SK-N-SH (cell line): ENCODE measurements around the gene IGFL1. TPM values are rescaled to one million over a fixed set of nuclear protein-coding genes. Genes with fewer than 3 reads are reported as not detected.

Experiments used
- CTCF ChIA-PET: fragments of 300-600, 350-600 bp; formaldehyde crosslinking; extraction: SDS; loops from one replicate; lab custom pipeline; 2021; lab: Yijun Ruan, JAX
- POLR2A ChIA-PET: fragments of 350-600 bp; sonication (Branson Sonifier 250); formaldehyde crosslinking; extraction: SDS; loops from one replicate; lab custom pipeline; 2020; ENCODE audit warnings: antibody characterized with exemption, inconsistent platforms; lab: Yijun Ruan, JAX
- DNase-seq: peaks from one replicate; pipeline ENCODE4 v3.0.0; 2012
- H2AFZ ChIP-seq: fragments of 200-600 bp; sonication (generic); 2 replicates; pipeline ENCODE4 v1.8.1; 2016; ENCODE audit warnings: antibody characterized with exemption, mild to moderate bottlenecking, low read depth
- H3F3A ChIP-seq: fragments of 200-600 bp; sonication (generic); replicated peaks from 2 replicates; pipeline ENCODE3; 2016; ENCODE audit warnings: antibody characterized with exemption, mild to moderate bottlenecking; ENCODE audit not compliant: insufficient read depth
- H3K27ac ChIP-seq, 2 experiments: fragments of 200-500 bp in 1 of 2; fragments of 200-600 bp in 1 of 2; sonication (Bioruptor generic) in 1 of 2; sonication (generic), shearing (Covaris generic) in 1 of 2; 2 replicates each; pipeline versions ENCODE4 v1.5.1 to v1.6.1; 2014 to 2016; ENCODE audit warnings: low read depth in 2 of 2, inconsistent platforms in 1 of 2, low read length in 1 of 2, mild to moderate bottlenecking in 1 of 2, mixed read lengths in 1 of 2
- H3K27me3 ChIP-seq: fragments of 200-600 bp; sonication (generic), shearing (Covaris generic); 2 replicates; pipeline ENCODE4 v1.6.1; 2016; ENCODE audit warnings: mixed run types; ENCODE audit not compliant: insufficient read depth
- H3K36me3 ChIP-seq, 2 experiments: fragments of 200-500 bp in 1 of 2; fragments of 200-600 bp in 1 of 2; sonication (Bioruptor generic) in 1 of 2; sonication (generic) in 1 of 2; replicated peaks in 1 of 2; 2 replicates each; pipeline versions ENCODE3 to v1.5.1; 2014 to 2016; ENCODE audit warnings: low read length in 1 of 2, mild to moderate bottlenecking in 1 of 2; ENCODE audit not compliant: insufficient read depth in 2 of 2, control insufficient read depth in 1 of 2
- H3K4me1 ChIP-seq, 2 experiments: fragments of 200-500 bp in 1 of 2; fragments of 200-600 bp in 1 of 2; sonication (Bioruptor generic) in 1 of 2; sonication (generic), shearing (Covaris generic) in 1 of 2; 2 replicates each; pipeline versions ENCODE4 v1.5.1 to v1.6.1; 2014 to 2016; ENCODE audit warnings: low read depth in 1 of 2, low read length in 1 of 2, mixed run types in 1 of 2; ENCODE audit not compliant: insufficient read depth in 2 of 2, control insufficient read depth in 1 of 2
- H3K4me2 ChIP-seq: fragments of 200-600 bp; sonication (generic), shearing (Covaris generic); 2 replicates; pipeline ENCODE4 v1.6.1; 2017; ENCODE audit warnings: mixed run types
- H3K4me3 ChIP-seq, 2 experiments: fragments of 200-500 bp in 1 of 2; fragments of 200-600 bp in 1 of 2; sonication (Bioruptor generic) in 1 of 2; sonication (generic), shearing (Covaris generic) in 1 of 2; 2 replicates each; pipeline versions ENCODE4 v1.5.1 to v1.8.1; 2014 to 2016; ENCODE audit warnings: low read depth in 2 of 2, inconsistent platforms in 1 of 2, low read length in 1 of 2, mild to moderate bottlenecking in 1 of 2, mixed read lengths in 1 of 2, moderate library complexity in 1 of 2
- H3K79me2 ChIP-seq: fragments of 200-600 bp; sonication (generic); 2 replicates; pipeline ENCODE4 v1.8.1; 2017; ENCODE audit warnings: mild to moderate bottlenecking; ENCODE audit not compliant: insufficient read depth
- H3K9ac ChIP-seq: fragments of 200-600 bp; sonication (generic); 2 replicates; pipeline ENCODE4 v1.6.1; 2017; ENCODE audit warnings: mixed run types
- H3K9me2 ChIP-seq: fragments of 200-600 bp; sonication (generic); 2 replicates; pipeline ENCODE4 v1.6.1; 2017; ENCODE audit warnings: mixed run types
- H3K9me3 ChIP-seq: fragments of 200-600 bp; sonication (generic); 2 replicates; pipeline ENCODE4 v1.6.1; 2017; ENCODE audit warnings: mixed run types, mild to moderate bottlenecking, moderate library complexity
- H4K20me1 ChIP-seq: fragments of 200-600 bp; sonication (generic); 2 replicates; pipeline ENCODE4 v1.6.1; 2017; ENCODE audit warnings: mild to moderate bottlenecking, mixed run types; ENCODE audit not compliant: insufficient read depth
- ELF1 ChIP-seq: IDR thresholded peaks from 2 replicates; pipeline ENCODE4 v1.4.0; 2012
- EP300 ChIP-seq, 2 experiments: IDR thresholded peaks; 2 replicates each; pipeline versions ENCODE4 v1.4.0 to v1.6.1; 2012; ENCODE audit warnings: borderline replicate concordance in 1 of 2, low read depth in 1 of 2, low read length in 1 of 2
- FOXJ3 ChIP-seq: sonication (generic); formaldehyde crosslinking; IDR thresholded peaks from 2 replicates; pipeline ENCODE4 v1.5.1; 2020; ENCODE audit warnings: mild to moderate bottlenecking, missing genetic modification reagents
- GABPA ChIP-seq: IDR thresholded peaks from 2 replicates; pipeline ENCODE4 v1.4.0; 2012; ENCODE audit warnings: low read depth, mild to moderate bottlenecking
- MXI1 ChIP-seq: IDR thresholded peaks from 2 replicates; pipeline ENCODE4 v1.6.1; 2012; ENCODE audit warnings: mild to moderate bottlenecking, low read depth, low read length, improper control_type of control experiment
- NRF1 ChIP-seq: IDR thresholded peaks from 2 replicates; pipeline ENCODE4 v1.6.1; 2012; ENCODE audit warnings: low read depth, mild to moderate bottlenecking, low read length
- POLR2AphosphoS5 ChIP-seq: IDR thresholded peaks from 2 replicates; pipeline ENCODE4 v1.6.1; 2012; ENCODE audit warnings: low read depth, low read length
- RAD21 ChIP-seq: IDR thresholded peaks from 2 replicates; pipeline ENCODE4 v1.6.1; 2012; ENCODE audit warnings: mild to moderate bottlenecking, low read length
- RCOR1 ChIP-seq: fragments of 150-350 bp; IDR thresholded peaks from 2 replicates; pipeline ENCODE4 v1.6.1; 2017; ENCODE audit warnings: antibody characterized with exemption, low read length
- SIN3A ChIP-seq: IDR thresholded peaks from 2 replicates; pipeline ENCODE4 v1.6.1; 2012; ENCODE audit warnings: low read depth, mild to moderate bottlenecking, low read length, moderate library complexity, borderline replicate concordance
- TAF1 ChIP-seq: IDR thresholded peaks from 2 replicates; pipeline ENCODE4 v1.6.1; 2012; ENCODE audit warnings: low read depth, mild to moderate bottlenecking, low read length, moderate library complexity, borderline replicate concordance
- USF2 ChIP-seq: fragments of 150-350 bp; IDR thresholded peaks from 2 replicates; pipeline ENCODE4 v1.6.1; 2017; ENCODE audit warnings: antibody characterized with exemption, low read length, low read depth, borderline replicate concordance
- WGBS: methylation state at CpG from one replicate; pipeline ENCODE4 v1.1.6; 2017; ENCODE audit warnings: low lambda C conversion rate; 5-methylcytosine and 5-hydroxymethylcytosine counted together
- polyA plus RNA-seq, 3 experiments: library from polyadenylated mRNA; depleted of rRNA; stranded (reverse); fragments of >200 nt; gene quantifications; 2 replicates each; pipeline ENCODE4 v1.2.3, GENCODE V29; 2012

Gene IGFL1
- polyA plus RNA-seq, 1 of the 3 experiments (the other 2 are of a cell fraction) = not detected

GRCh38 chr19:46189971-46190888, 39.3 kb upstream of the IGFL1 start:
- H3K27ac ChIP-seq = no peak overlapping the region
- H3K9me3 ChIP-seq = no peaks in the 10 kb centered on the region
- no peak overlapping the region for H3K4me3 ChIP-seq
- WGBS = 19% methylated on average over 8 of the region's 8 CpGs
- H3F3A ChIP-seq = peaks cover 20% of the 10 kb centered on the region
- no peaks in the 10 kb centered on the region for H4K20me1 ChIP-seq
- H3K27me3 ChIP-seq = no peaks in the 10 kb centered on the region; the same call in 1 of the 2 replicates
- no peaks in the 10 kb centered on the region for H3K79me2 ChIP-seq
- no peak for DNase-seq
- no peak overlapping the region for H3K4me2 ChIP-seq
- POLR2A ChIA-PET = no interaction called here
- TF ChIP-seq MXI1 = no peak
- TF ChIP-seq, all 33 proteins: peak for 0
- Histone ChIP-seq H3K9me2 (no peaks in the 10 kb centered on the region), H2AFZ (no peak overlapping the region), H3K36me3 (no peaks in the 10 kb centered on the region), H3K9ac (no peak overlapping the region), H3K4me1 (peaks cover 5 to 9% of the 10 kb centered on the region in 2 experiments; a peak in 2 of 4 replicates)
- CTCF ChIA-PET = interaction anchor here (0.6 to 2.8 kb wide), 36 partner anchors 8 to 374 kb away, joined by 3 to 29 read pairs (median 4); partner anchors contain the start of genes IGFL2 and IGFL4

GRCh38 chr19:46191356-46191755, 38.2 kb upstream of the IGFL1 start:
- DNase-seq = no peak
- no peak overlapping the region for H3K4me3 ChIP-seq
- ChIA-PET POLR2A (interaction anchor here (0.8 kb wide), 1 partner anchor 109 kb away, joined by 3 read pairs; no protein-coding TSS in a partner anchor), CTCF (interaction anchor here (1.1 to 2.0 kb wide), 4 partner anchors 74 to 165 kb away, joined by 3 to 7 read pairs (median 4); no protein-coding TSS in a partner anchor)
- peaks cover 10% of the 10 kb centered on the region for H3F3A ChIP-seq
- H3K79me2 ChIP-seq = no peaks in the 10 kb centered on the region
- no peaks in the 10 kb centered on the region for H3K9me3 ChIP-seq
- no peaks in the 10 kb centered on the region; a peak in 1 of 4 replicates for H3K4me1 ChIP-seq
- no peaks in the 10 kb centered on the region for H4K20me1 ChIP-seq
- H3K9me2 ChIP-seq = no peaks in the 10 kb centered on the region
- no peak overlapping the region for H3K4me2 ChIP-seq
- H3K27me3 ChIP-seq = no peaks in the 10 kb centered on the region; the same call in 1 of the 2 replicates
- 27% methylated on average over 4 of the region's 4 CpGs for WGBS
- no peak overlapping the region for H3K9ac ChIP-seq
- no peak for TF ChIP-seq SIN3A
- no peak for TF ChIP-seq RAD21
- TF ChIP-seq GABPA = no peak
- no peak for TF ChIP-seq FOXJ3 (CRISPR knock-in tag)
- TF ChIP-seq EP300 (IDR thresholded peaks at IDR 0.05; ENCODE audit: borderline replicate concordance in 1 of 2, low read depth in 1 of 2, low read length in 1 of 2) = no peak
- TF ChIP-seq POLR2AphosphoS5 = no peak
- TF ChIP-seq TAF1 = no peak
- TF ChIP-seq USF2 = no peak
- TF ChIP-seq RCOR1 = no peak
- TF ChIP-seq ELF1 = no peak
- no peak for TF ChIP-seq NRF1
- TF ChIP-seq, all 33 proteins: peak for 0
- H3K36me3 ChIP-seq = no peaks in the 10 kb centered on the region
- no peak overlapping the region for H3K27ac ChIP-seq
- no peak overlapping the region for H2AFZ ChIP-seq
